OCI-LY1 (cell line): Measurements from ENCODE around the gene COL23A1.

Source experiments
- EZH2 ChIP-seq: fragments of 200-600 bp; sonication (generic), shearing (Covaris generic); IDR thresholded peaks from 2 replicates; pipeline ENCODE4 v1.8.0; 2017; ENCODE audit warnings: borderline replicate concordance, mixed run types, mild to moderate bottlenecking, antibody characterized with exemption, low read length, moderate library complexity, mixed read lengths
- TF ChIP-seq, protein P1 (sequence below): fragments of 200-600 bp; sonication (generic), shearing (Covaris generic); IDR thresholded peaks from 2 replicates; pipeline ENCODE4 v1.5.1; 2017; ENCODE audit warnings: mild to moderate bottlenecking, antibody characterized with exemption, low read length, moderate library complexity, mixed read lengths

GRCh38 chr5:178602752-178603151 is 12.6 kb upstream of the COL23A1 start:
- TF ChIP-seq, protein P1, sequence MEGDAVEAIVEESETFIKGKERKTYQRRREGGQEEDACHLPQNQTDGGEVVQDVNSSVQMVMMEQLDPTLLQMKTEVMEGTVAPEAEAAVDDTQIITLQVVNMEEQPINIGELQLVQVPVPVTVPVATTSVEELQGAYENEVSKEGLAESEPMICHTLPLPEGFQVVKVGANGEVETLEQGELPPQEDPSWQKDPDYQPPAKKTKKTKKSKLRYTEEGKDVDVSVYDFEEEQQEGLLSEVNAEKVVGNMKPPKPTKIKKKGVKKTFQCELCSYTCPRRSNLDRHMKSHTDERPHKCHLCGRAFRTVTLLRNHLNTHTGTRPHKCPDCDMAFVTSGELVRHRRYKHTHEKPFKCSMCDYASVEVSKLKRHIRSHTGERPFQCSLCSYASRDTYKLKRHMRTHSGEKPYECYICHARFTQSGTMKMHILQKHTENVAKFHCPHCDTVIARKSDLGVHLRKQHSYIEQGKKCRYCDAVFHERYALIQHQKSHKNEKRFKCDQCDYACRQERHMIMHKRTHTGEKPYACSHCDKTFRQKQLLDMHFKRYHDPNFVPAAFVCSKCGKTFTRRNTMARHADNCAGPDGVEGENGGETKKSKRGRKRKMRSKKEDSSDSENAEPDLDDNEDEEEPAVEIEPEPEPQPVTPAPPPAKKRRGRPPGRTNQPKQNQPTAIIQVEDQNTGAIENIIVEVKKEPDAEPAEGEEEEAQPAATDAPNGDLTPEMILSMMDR, result no peak
- TF ChIP-seq EZH2, result no peak
